HEK293 (cell line): ENCODE data around the gene TPH1.

Source experiments
- CTCF ChIP-seq: fragments of 450-650 bp; formaldehyde crosslinking; IDR thresholded peaks from 2 replicates; pipeline ENCODE4 v1.5.1; 2016; ENCODE audit warnings: missing biosample characterization, missing genetic modification characterization
- KLF1 ChIP-seq: fragments of 450-650 bp; formaldehyde crosslinking; IDR thresholded peaks from 2 replicates; pipeline ENCODE4 v1.5.1; 2016; ENCODE audit warnings: missing biosample characterization, missing genetic modification characterization
- YY2 ChIP-seq: fragments of 450-650 bp; formaldehyde crosslinking; IDR thresholded peaks from 2 replicates; pipeline ENCODE4 v1.5.1; 2016; ENCODE audit warnings: missing biosample characterization, missing genetic modification characterization
- ZBTB10 ChIP-seq: fragments of 450-650 bp; formaldehyde crosslinking; IDR thresholded peaks from 2 replicates; pipeline ENCODE4 v1.5.1; 2016; ENCODE audit warnings: missing biosample characterization, missing genetic modification characterization
- ZBTB7A ChIP-seq: fragments of 450-650 bp; formaldehyde crosslinking; IDR thresholded peaks from 2 replicates; pipeline ENCODE4 v1.5.1; 2016; ENCODE audit warnings: low read depth, missing biosample characterization, missing genetic modification characterization
- ZNF155 ChIP-seq: fragments of 450-650 bp; formaldehyde crosslinking; IDR thresholded peaks from 2 replicates; pipeline ENCODE4 v1.5.1; 2016; ENCODE audit warnings: missing biosample characterization, missing genetic modification characterization
- ZNF2 ChIP-seq: fragments of 450-650 bp; formaldehyde crosslinking; IDR thresholded peaks from 2 replicates; pipeline ENCODE4 v1.5.1; 2016; ENCODE audit warnings: missing biosample characterization, missing genetic modification characterization
- ZNF274 ChIP-seq, 2 experiments: fragments of 200-500 bp in 1 of 2; fragments of 450-650 bp in 1 of 2; sonication (Bioruptor generic) in 1 of 2; formaldehyde crosslinking in 1 of 2; IDR thresholded peaks; 2 replicates each; pipeline versions ENCODE4 v1.5.1 to v1.6.1; 2014 to 2016; ENCODE audit warnings: borderline replicate concordance in 1 of 2, inconsistent platforms in 1 of 2, low read length in 1 of 2, missing biosample characterization in 1 of 2, missing genetic modification characterization in 1 of 2
- TF ChIP-seq, protein P1 (sequence below): fragments of 450-650 bp; formaldehyde crosslinking; IDR thresholded peaks from 2 replicates; pipeline ENCODE4 v1.5.1; 2016; ENCODE audit warnings: missing biosample characterization, missing genetic modification characterization

DNA sequence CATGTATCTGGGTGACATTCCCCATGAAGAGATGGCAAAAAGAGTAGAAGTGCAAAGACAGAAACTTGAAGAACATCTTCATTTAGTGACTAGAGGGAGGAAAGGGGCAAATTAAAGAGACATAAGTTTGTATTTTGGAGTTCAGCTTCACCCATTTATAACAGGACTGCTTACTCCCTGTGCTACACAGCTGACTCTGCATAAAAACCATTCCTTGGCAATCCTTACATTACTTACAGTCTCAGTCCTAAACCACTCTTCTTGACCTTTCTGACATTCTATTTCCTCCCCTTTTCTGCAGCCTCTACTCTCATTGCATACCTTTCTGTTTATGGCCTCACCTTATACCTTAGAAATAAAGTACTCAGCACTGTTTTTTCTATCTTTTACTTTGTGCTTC is 26.4 kb downstream of the TPH1 start:
- TF ChIP-seq ZNF2 (tag by site-specific recombination) (no peak), ZBTB10 (tag by site-specific recombination) (no peak), ZNF155 (tag by site-specific recombination) (no peak), ZNF274 (IDR thresholded peaks at IDR 0.05; ENCODE audit: low read length) (no peak), ZNF274 (tag by site-specific recombination; IDR thresholded peaks at IDR 0.05; ENCODE audit: borderline replicate concordance) (no peak), CTCF (tag by site-specific recombination) (no peak), ZBTB7A (tag by site-specific recombination) (no peak), KLF1 (tag by site-specific recombination) (no peak), YY2 (tag by site-specific recombination) (no peak)
- TF ChIP-seq, protein P1, sequence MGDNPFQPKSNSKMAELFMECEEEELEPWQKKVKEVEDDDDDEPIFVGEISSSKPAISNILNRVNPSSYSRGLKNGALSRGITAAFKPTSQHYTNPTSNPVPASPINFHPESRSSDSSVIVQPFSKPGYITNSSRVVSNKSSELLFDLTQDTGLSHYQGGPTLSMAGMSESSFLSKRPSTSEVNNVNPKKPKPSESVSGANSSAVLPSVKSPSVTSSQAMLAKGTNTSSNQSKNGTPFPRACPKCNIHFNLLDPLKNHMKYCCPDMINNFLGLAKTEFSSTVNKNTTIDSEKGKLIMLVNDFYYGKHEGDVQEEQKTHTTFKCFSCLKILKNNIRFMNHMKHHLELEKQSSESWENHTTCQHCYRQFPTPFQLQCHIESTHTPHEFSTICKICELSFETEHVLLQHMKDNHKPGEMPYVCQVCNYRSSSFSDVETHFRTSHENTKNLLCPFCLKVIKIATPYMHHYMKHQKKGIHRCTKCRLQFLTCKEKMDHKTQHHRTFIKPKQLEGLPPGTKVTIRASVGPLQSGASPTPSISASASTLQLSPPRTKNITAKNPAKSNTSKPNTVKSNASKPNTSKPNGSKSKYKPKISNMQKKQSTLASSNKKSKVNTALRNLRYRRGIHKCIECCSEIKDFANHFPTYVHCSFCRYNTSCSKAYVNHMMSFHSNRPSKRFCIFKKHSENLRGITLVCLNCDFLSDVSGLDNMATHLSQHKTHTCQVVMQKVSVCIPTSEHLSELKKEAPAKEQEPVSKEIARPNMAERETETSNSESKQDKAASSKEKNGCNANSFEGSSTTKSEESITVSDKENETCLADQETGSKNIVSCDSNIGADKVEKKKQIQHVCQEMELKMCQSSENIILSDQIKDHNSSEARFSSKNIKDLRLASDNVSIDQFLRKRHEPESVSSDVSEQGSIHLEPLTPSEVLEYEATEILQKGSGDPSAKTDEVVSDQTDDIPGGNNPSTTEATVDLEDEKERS (tag by site-specific recombination) = no peak
